Stimulated activated CD8-positive, alpha-beta memory T cell treated with anti-CD3 and anti-CD28 coated beads, Interleukin-4, amount 100 ng/mL, for 24 hours (primary cell): ENCODE measurements around the gene CDK14.

ENCODE experiments used
- DNase-seq: peaks from one replicate; pipeline ENCODE4 v3.0.0-alpha.2; 2020; ENCODE audit warnings: low read depth

Gene CDK14

GRCh38 chr7:91098566-91098965 lies 502.4 kb downstream of the CDK14 start:
- DNase-seq, result no peak

GRCh38 chr7:91103363-91103762 lies 507.2 kb downstream of the CDK14 start:
- no peak for DNase-seq

GRCh38 chr7:91107460-91107859 lies 511.3 kb downstream of the CDK14 start:
- no peak for DNase-seq

GRCh38 chr7:91109200-91109599 lies 513.1 kb downstream of the CDK14 start:
- DNase-seq, result no peak

- DNase-seq, result no peak
These were observed 516.8 kb downstream of the CDK14 start for GRCh38 chr7:91112902-91113341.

- no peak for DNase-seq
These were observed 518.1 kb downstream of the CDK14 start for GRCh38 chr7:91114232-91114631.

- DNase-seq, result no peak
These were observed 530.6 kb downstream of the CDK14 start for GRCh38 chr7:91126762-91127161.

- no peak for DNase-seq
These were observed 531.2 kb downstream of the CDK14 start for GRCh38 chr7:91127325-91127724.

GRCh38 chr7:91127959-91128358 lies 531.8 kb downstream of the CDK14 start:
- no peak for DNase-seq

GRCh38 chr7:91128683-91129348 lies 532.7 kb downstream of the CDK14 start:
- DNase-seq, result no peak

GRCh38 chr7:91135300-91135699 lies 539.2 kb downstream of the CDK14 start:
- DNase-seq, result no peak

- no peak for DNase-seq
These were observed 539.7 kb downstream of the CDK14 start for GRCh38 chr7:91135703-91136430.

GRCh38 chr7:91137153-91137787 lies 541.1 kb downstream of the CDK14 start:
- DNase-seq, result no peak

- no peak for DNase-seq
These were observed 541.8 kb downstream of the CDK14 start for GRCh38 chr7:91137788-91138368.

- DNase-seq, result no peak
These were observed 544.2 kb downstream of the CDK14 start for GRCh38 chr7:91140286-91140685.

- DNase-seq, result no peak
These were observed 544.9 kb downstream of the CDK14 start for GRCh38 chr7:91140982-91141381.

GRCh38 chr7:91142743-91143142 lies 546.6 kb downstream of the CDK14 start:
- no peak for DNase-seq

GRCh38 chr7:91149341-91150246 lies 553.5 kb downstream of the CDK14 start:
- no peak for DNase-seq

- no peak for DNase-seq
These were observed 555.8 kb downstream of the CDK14 start for GRCh38 chr7:91151916-91152315.

GRCh38 chr7:91156316-91157185 lies 560.4 kb downstream of the CDK14 start:
- no peak for DNase-seq
